Measurements from ENCODE around the gene DCDC2C.

DCDC2C gene

GRCh38 chr2:3768960-3769765 is 65.8 kb downstream of the DCDC2C start:
- no peaks in the 10 kb centered on the region for H3K4me1 ChIP-seq (ENCODE audit: insufficient read depth, low read length)
- H3K9ac ChIP-seq (ENCODE audit: low read length) = no peak overlapping the region

GRCh38 chr2:3769766-3770165 is 66.4 kb downstream of the DCDC2C start:
- Histone ChIP-seq H3K9ac (ENCODE audit: low read length) (no peak overlapping the region), H3K36me3 (ENCODE audit: insufficient read depth, low read length) (no peaks in the 10 kb centered on the region), H3K27ac (ENCODE audit: low read depth, low read length) (no peak overlapping the region), H3K4me3 (ENCODE audit: low read depth in 1 of 2, low read length in 2 of 2) (no peak overlapping the region), H3K27me3 (ENCODE audit: control insufficient read depth in 1 of 2, insufficient read depth in 2 of 2, low read length in 2 of 2) (no peaks in the 10 kb centered on the region), H3K9me3 (ENCODE audit: low read length) (no peaks in the 10 kb centered on the region), H3K4me1 (ENCODE audit: insufficient read depth, low read length) (no peaks in the 10 kb centered on the region)

More at GRCh38 chr2:3768960-3769765, 65.8 kb downstream of the DCDC2C start:
- H3K4me3 ChIP-seq (ENCODE audit: low read depth in 1 of 2, low read length in 2 of 2) = no peak overlapping the region
- H3K36me3 ChIP-seq (ENCODE audit: insufficient read depth, low read length) = no peaks in the 10 kb centered on the region
- no peaks in the 10 kb centered on the region for H3K9me3 ChIP-seq (ENCODE audit: low read length)
- H3K27me3 ChIP-seq (ENCODE audit: control insufficient read depth in 1 of 2, insufficient read depth in 2 of 2, low read length in 2 of 2) = no peaks in the 10 kb centered on the region
- no peak overlapping the region for H3K27ac ChIP-seq (ENCODE audit: low read depth, low read length)

GRCh38 chr2:3770724-3771415 is 67.5 kb downstream of the DCDC2C start:
- no peaks in the 10 kb centered on the region for H3K4me1 ChIP-seq (ENCODE audit: insufficient read depth, low read length)
- no peak overlapping the region for H3K27ac ChIP-seq (ENCODE audit: low read depth, low read length)
- no peak overlapping the region for H3K4me3 ChIP-seq (ENCODE audit: low read depth in 1 of 2, low read length in 2 of 2)
- no peaks in the 10 kb centered on the region for H3K36me3 ChIP-seq (ENCODE audit: insufficient read depth, low read length)
- no peaks in the 10 kb centered on the region for H3K9me3 ChIP-seq (ENCODE audit: low read length)
- H3K9ac ChIP-seq (ENCODE audit: low read length) = no peak overlapping the region
- H3K27me3 ChIP-seq (ENCODE audit: control insufficient read depth in 1 of 2, insufficient read depth in 2 of 2, low read length in 2 of 2) = no peaks in the 10 kb centered on the region

- Histone ChIP-seq H3K9ac (ENCODE audit: low read length) (no peak overlapping the region), H3K4me1 (ENCODE audit: insufficient read depth, low read length) (no peaks in the 10 kb centered on the region), H3K36me3 (ENCODE audit: insufficient read depth, low read length) (no peaks in the 10 kb centered on the region), H3K4me3 (ENCODE audit: low read depth in 1 of 2, low read length in 2 of 2) (no peak overlapping the region), H3K9me3 (ENCODE audit: low read length) (no peaks in the 10 kb centered on the region), H3K27me3 (ENCODE audit: control insufficient read depth in 1 of 2, insufficient read depth in 2 of 2, low read length in 2 of 2) (no peaks in the 10 kb centered on the region), H3K27ac (ENCODE audit: low read depth, low read length) (no peak overlapping the region)
Observed at GRCh38 chr2:3771576-3771975, 68.2 kb downstream of the DCDC2C start.

- Histone ChIP-seq H3K4me3 (ENCODE audit: low read depth in 1 of 2, low read length in 2 of 2) (no peak overlapping the region), H3K27ac (ENCODE audit: low read depth, low read length) (no peak overlapping the region), H3K9ac (ENCODE audit: low read length) (no peak overlapping the region), H3K9me3 (ENCODE audit: low read length) (no peaks in the 10 kb centered on the region), H3K4me1 (ENCODE audit: insufficient read depth, low read length) (no peaks in the 10 kb centered on the region), H3K36me3 (ENCODE audit: insufficient read depth, low read length) (no peaks in the 10 kb centered on the region), H3K27me3 (ENCODE audit: control insufficient read depth in 1 of 2, insufficient read depth in 2 of 2, low read length in 2 of 2) (no peaks in the 10 kb centered on the region)
Observed at GRCh38 chr2:3774336-3774735, 71.0 kb downstream of the DCDC2C start.

GRCh38 chr2:3776311-3776710 is 72.9 kb downstream of the DCDC2C start:
- Histone ChIP-seq H3K9ac (ENCODE audit: low read length) (no peak overlapping the region), H3K27ac (ENCODE audit: low read depth, low read length) (no peak overlapping the region), H3K36me3 (ENCODE audit: insufficient read depth, low read length) (no peaks in the 10 kb centered on the region), H3K27me3 (ENCODE audit: control insufficient read depth in 1 of 2, insufficient read depth in 2 of 2, low read length in 2 of 2) (no peaks in the 10 kb centered on the region), H3K4me1 (ENCODE audit: insufficient read depth, low read length) (no peaks in the 10 kb centered on the region), H3K9me3 (ENCODE audit: low read length) (no peaks in the 10 kb centered on the region), H3K4me3 (ENCODE audit: low read depth in 1 of 2, low read length in 2 of 2) (no peak overlapping the region)

GRCh38 chr2:3777966-3778365 is 74.6 kb downstream of the DCDC2C start:
- H3K9ac ChIP-seq (ENCODE audit: low read length) = no peak overlapping the region
- H3K27me3 ChIP-seq (ENCODE audit: control insufficient read depth in 1 of 2, insufficient read depth in 2 of 2, low read length in 2 of 2) = no peaks in the 10 kb centered on the region
- no peaks in the 10 kb centered on the region for H3K4me1 ChIP-seq (ENCODE audit: insufficient read depth, low read length)
- H3K27ac ChIP-seq (ENCODE audit: low read depth, low read length) = no peak overlapping the region
- H3K4me3 ChIP-seq (ENCODE audit: low read depth in 1 of 2, low read length in 2 of 2) = no peak overlapping the region
- H3K36me3 ChIP-seq (ENCODE audit: insufficient read depth, low read length) = no peaks in the 10 kb centered on the region
- H3K9me3 ChIP-seq (ENCODE audit: low read length) = no peaks in the 10 kb centered on the region

- no peaks in the 10 kb centered on the region for H3K4me1 ChIP-seq (ENCODE audit: insufficient read depth, low read length)
- no peak overlapping the region for H3K27ac ChIP-seq (ENCODE audit: low read depth, low read length)
- no peak overlapping the region for H3K9ac ChIP-seq (ENCODE audit: low read length)
- no peaks in the 10 kb centered on the region for H3K36me3 ChIP-seq (ENCODE audit: insufficient read depth, low read length)
- H3K27me3 ChIP-seq (ENCODE audit: control insufficient read depth in 1 of 2, insufficient read depth in 2 of 2, low read length in 2 of 2) = no peaks in the 10 kb centered on the region
- no peak overlapping the region for H3K4me3 ChIP-seq (ENCODE audit: low read depth in 1 of 2, low read length in 2 of 2)
- no peaks in the 10 kb centered on the region for H3K9me3 ChIP-seq (ENCODE audit: low read length)
Observed at GRCh38 chr2:3778851-3779495, 75.6 kb downstream of the DCDC2C start.

- H3K27me3 ChIP-seq (ENCODE audit: control insufficient read depth in 1 of 2, insufficient read depth in 2 of 2, low read length in 2 of 2) = no peaks in the 10 kb centered on the region
- H3K9me3 ChIP-seq (ENCODE audit: low read length) = no peaks in the 10 kb centered on the region
- H3K4me3 ChIP-seq (ENCODE audit: low read depth in 1 of 2, low read length in 2 of 2) = no peak overlapping the region
- H3K36me3 ChIP-seq (ENCODE audit: insufficient read depth, low read length) = no peaks in the 10 kb centered on the region
- no peak overlapping the region for H3K27ac ChIP-seq (ENCODE audit: low read depth, low read length)
- no peaks in the 10 kb centered on the region for H3K4me1 ChIP-seq (ENCODE audit: insufficient read depth, low read length)
- H3K9ac ChIP-seq (ENCODE audit: low read length) = no peak overlapping the region
Observed at GRCh38 chr2:3779496-3780049, 76.2 kb downstream of the DCDC2C start.

GRCh38 chr2:3780477-3781402 is 77.4 kb downstream of the DCDC2C start:
- peak overlapping the region in 1 of 2 donors; percentile 38 for H3K4me3 ChIP-seq (ENCODE audit: low read depth in 1 of 2, low read length in 2 of 2)
- H3K27me3 ChIP-seq (ENCODE audit: control insufficient read depth in 1 of 2, insufficient read depth in 2 of 2, low read length in 2 of 2) = no peaks in the 10 kb centered on the region
- H3K27ac ChIP-seq (ENCODE audit: low read depth, low read length) = no peak overlapping the region
- H3K4me1 ChIP-seq (ENCODE audit: insufficient read depth, low read length) = no peaks in the 10 kb centered on the region
- no peaks in the 10 kb centered on the region for H3K9me3 ChIP-seq (ENCODE audit: low read length)
- H3K9ac ChIP-seq (ENCODE audit: low read length) = no peak overlapping the region
- no peaks in the 10 kb centered on the region for H3K36me3 ChIP-seq (ENCODE audit: insufficient read depth, low read length)
